Esophagus squamous epithelium (tissue), 4 donors: Measurements from ENCODE around the gene CHRNA4.

Experiments used
- CTCF ChIP-seq, 6 experiments: fragments of 450-650 bp in 4 of 6; fragments of 200-600 bp in 2 of 6; sonication (generic) in 2 of 6; IDR thresholded peaks; one replicate each; pipeline ENCODE4 v1.5.1; 2016 to 2019; ENCODE audit warnings: antibody characterized with exemption in 6 of 6, mild to moderate bottlenecking in 4 of 6, moderate library complexity in 4 of 6
- POLR2A ChIP-seq, 4 donors: fragments of 450-650 bp; IDR thresholded peaks; one replicate each; pipeline ENCODE4 v1.6.1; 2017; ENCODE audit warnings: antibody characterized with exemption in 4 of 4, mild to moderate bottlenecking in 4 of 4, moderate library complexity in 3 of 4

DNA sequence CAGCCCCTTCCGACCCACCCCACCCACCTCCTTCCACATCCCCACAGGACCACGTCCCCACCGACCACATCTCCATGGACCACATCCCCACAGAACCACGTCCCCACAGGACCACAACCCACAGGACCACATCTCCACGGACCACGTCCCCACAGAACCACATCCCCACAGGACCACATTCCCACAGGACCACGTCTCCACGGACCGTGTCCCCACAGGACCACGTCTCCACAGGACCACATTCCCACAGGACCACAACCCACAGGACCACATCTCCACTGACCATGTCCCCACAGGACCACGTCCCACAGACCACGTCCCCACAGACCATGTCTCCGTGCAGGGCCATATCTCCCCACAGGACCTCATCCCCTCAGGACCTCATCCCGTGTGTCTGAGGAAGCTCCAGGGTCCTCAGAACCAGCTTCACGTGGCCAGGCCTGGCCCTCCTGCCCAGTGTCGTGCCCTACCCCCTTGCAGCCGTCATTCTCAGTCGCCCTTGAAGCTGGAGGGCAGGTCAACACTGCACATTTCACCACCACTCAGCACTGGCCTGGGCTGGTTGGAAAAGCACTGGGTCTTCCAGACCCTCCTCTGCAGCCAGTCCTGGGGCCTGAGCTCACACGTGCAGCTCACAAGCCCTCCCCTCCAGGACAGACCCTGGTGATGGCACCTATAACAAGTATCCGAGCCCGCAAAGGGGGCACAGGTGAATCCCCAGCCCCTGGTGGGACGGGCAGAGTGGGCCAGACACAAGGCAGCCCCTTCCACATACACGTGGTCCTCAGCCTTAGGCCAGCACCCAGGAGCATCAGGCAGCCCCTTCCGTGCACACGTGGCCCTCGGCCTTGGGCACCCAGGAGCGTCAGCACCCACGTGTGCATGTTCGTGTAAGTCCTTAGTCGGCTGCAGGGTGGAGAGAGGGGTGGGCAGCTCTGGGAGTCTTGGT, 3.9 kb downstream of the CHRNA4 start:
- no peak for TF ChIP-seq CTCF (IDR thresholded peaks at IDR 0.05)
- TF ChIP-seq POLR2A (IDR thresholded peaks at IDR 0.05) = no peak
